Peyer's patch (tissue), 4 donors: ENCODE results near the gene ARHGAP31. TPM values are rescaled to one million over a fixed set of nuclear protein-coding genes. Genes with fewer than 3 reads are reported as not detected.

Source experiments
- DNase-seq, 3 donors: peaks; one replicate each; pipeline ENCODE4 v3.0.0-alpha.2; 2017 to 2019
- H3K27ac ChIP-seq, 4 donors: fragments of 200-600 bp; sonication (generic); one replicate each; pipeline ENCODE4 v1.5.1; 2016 to 2019
- H3K27me3 ChIP-seq, 2 donors: fragments of 200-600 bp; sonication (generic); one replicate each; pipeline ENCODE4 v1.5.1; 2019
- H3K36me3 ChIP-seq, 3 donors: fragments of 200-600 bp; sonication (generic); one replicate each; pipeline ENCODE4 v1.5.1; 2016 to 2019
- H3K4me1 ChIP-seq, 4 donors: fragments of 200-600 bp; sonication (generic); one replicate each; pipeline ENCODE4 v1.5.1; 2016 to 2019
- H3K4me3 ChIP-seq, 4 donors: fragments of 200-600 bp; sonication (generic); 1 replicate in 3 of 4; 2 replicates in 1 of 4; pipeline ENCODE4 v1.5.1; 2016 to 2019; ENCODE audit warnings: mild to moderate bottlenecking in 1 of 4
- H3K9me3 ChIP-seq, 4 donors: fragments of 200-600 bp; sonication (generic); one replicate each; pipeline ENCODE4 v1.5.1; 2016 to 2019; ENCODE audit warnings: mild to moderate bottlenecking in 1 of 4
- CTCF ChIP-seq, 6 experiments: fragments of 450-650 bp in 4 of 6; fragments of 200-600 bp in 2 of 6; sonication (generic) in 1 of 6; IDR thresholded peaks; one replicate each; pipeline ENCODE4 v1.5.1; 2017 to 2019; ENCODE audit warnings: antibody characterized with exemption in 6 of 6, mild to moderate bottlenecking in 3 of 6, moderate library complexity in 1 of 6
- POLR2A ChIP-seq, 2 donors: fragments of 450-650 bp; IDR thresholded peaks; one replicate each; pipeline ENCODE4 v1.5.1; 2017; ENCODE audit warnings: antibody characterized with exemption in 2 of 2, mild to moderate bottlenecking in 2 of 2, moderate library complexity in 2 of 2
- total RNA-seq, 4 donors: library from RNA; depleted of rRNA; stranded (reverse); fragments of >200 nt; gene quantifications; one replicate each; pipeline ENCODE4 v1.1.0, GENCODE V29; 2016

The ARHGAP31 gene
- total RNA-seq, 4 donors from 2014 or later = 4.7 to 19.0 (median 10.1) TPM

GRCh38 chr3:119416873-119417272, 122.7 kb downstream of the ARHGAP31 start:
- DNase-seq = no peak
- TF ChIP-seq POLR2A (IDR thresholded peaks at IDR 0.05) (no peak), CTCF (IDR thresholded peaks at IDR 0.05) (no peak)
- Histone ChIP-seq H3K27ac (no peak overlapping the region), H3K4me1 (no peaks in the 10 kb centered on the region), H3K4me3 (no peak overlapping the region), H3K27me3 (no peaks in the 10 kb centered on the region), H3K9me3 (no peaks in the 10 kb centered on the region), H3K36me3 (peaks cover 0 to 6% (median 0%) of the 10 kb centered on the region in 3 donors)

- no peak overlapping the region for H3K4me3 ChIP-seq
- H3K27me3 ChIP-seq = no peaks in the 10 kb centered on the region
Measured at GRCh38 chr3:119417771-119418512, 123.8 kb downstream of the ARHGAP31 start.

GRCh38 chr3:119418641-119419040, 124.5 kb downstream of the ARHGAP31 start:
- H3K4me3 ChIP-seq = no peak overlapping the region
- no peaks in the 10 kb centered on the region for H3K27me3 ChIP-seq
- no peaks in the 10 kb centered on the region for H3K4me1 ChIP-seq
- H3K27ac ChIP-seq = no peak overlapping the region
- no peak for DNase-seq
- H3K9me3 ChIP-seq = no peaks in the 10 kb centered on the region
- H3K36me3 ChIP-seq = peaks cover 0 to 6% (median 0%) of the 10 kb centered on the region in 3 donors
- no peak for TF ChIP-seq CTCF (IDR thresholded peaks at IDR 0.05)
- no peak for TF ChIP-seq POLR2A (IDR thresholded peaks at IDR 0.05)

More at GRCh38 chr3:119417771-119418512, 123.8 kb downstream of the ARHGAP31 start:
- Histone ChIP-seq H3K4me1 (no peaks in the 10 kb centered on the region), H3K27ac (no peak overlapping the region), H3K9me3 (no peaks in the 10 kb centered on the region), H3K36me3 (peaks cover 0 to 6% (median 0%) of the 10 kb centered on the region in 3 donors)
- TF ChIP-seq POLR2A (IDR thresholded peaks at IDR 0.05) = no peak
- TF ChIP-seq CTCF (IDR thresholded peaks at IDR 0.05) = no peak
- DNase-seq = no peak

- no peak for TF ChIP-seq CTCF (IDR thresholded peaks at IDR 0.05)
- TF ChIP-seq POLR2A (IDR thresholded peaks at IDR 0.05) = no peak
- Histone ChIP-seq H3K9me3 (peaks cover 0 to under 1% (median 0%) of the 10 kb centered on the region in 4 donors), H3K4me1 (no peaks in the 10 kb centered on the region), H3K27me3 (no peaks in the 10 kb centered on the region), H3K36me3 (peaks cover 0 to 5% (median 0%) of the 10 kb centered on the region in 3 donors), H3K4me3 (no peak overlapping the region), H3K27ac (no peak overlapping the region)
- no peak for DNase-seq
Measured at GRCh38 chr3:119420196-119420595, 126.0 kb downstream of the ARHGAP31 start.

GRCh38 chr3:119427669-119428068, 133.5 kb downstream of the ARHGAP31 start:
- H3K36me3 ChIP-seq = peaks cover 0 to 42% (median 0%) of the 10 kb centered on the region in 3 donors
- no peak for TF ChIP-seq CTCF (IDR thresholded peaks at IDR 0.05)
- no peak for TF ChIP-seq POLR2A (IDR thresholded peaks at IDR 0.05)
- H3K4me3 ChIP-seq = no peak overlapping the region
- no peak overlapping the region for H3K27ac ChIP-seq
- H3K4me1 ChIP-seq = no peaks in the 10 kb centered on the region
- no peak for DNase-seq
- H3K27me3 ChIP-seq = no peaks in the 10 kb centered on the region
- H3K9me3 ChIP-seq = peaks cover 0 to 42% (median 0%) of the 10 kb centered on the region in 4 donors
